Activated naive CD4-positive, alpha-beta T cell treated with anti-CD3 and anti-CD28 coated beads for 36 hours (primary cell): ENCODE measurements around the gene CD38. TPM values are rescaled to one million over a fixed set of nuclear protein-coding genes. Genes with fewer than 3 reads are reported as not detected.
"Not testable (repeated sequence)": the region's sequence is repeated elsewhere in the genome, so short reads cannot be mapped to it uniquely, and the experiment has no call there.

Source experiments
- CTCF ChIA-PET: fragments of 350-600 bp; sonication (Branson Sonifier 250); formaldehyde crosslinking; loops from one replicate; lab custom pipeline; 2021; ENCODE audit warnings: antibody characterized with exemption; lab: Charles Lee
- DNase-seq: peaks from one replicate; pipeline ENCODE4 v3.0.0-alpha.2; 2020
- H3K27ac Mint-ChIP-seq: one replicate; pipeline ENCODE4 v1.8.0; 2021; ENCODE audit warnings: mild to moderate bottlenecking, mixed read lengths
- H3K27me3 Mint-ChIP-seq: one replicate; pipeline ENCODE4 v1.8.0; 2021; ENCODE audit warnings: low read depth, mixed read lengths
- H3K36me3 Mint-ChIP-seq: one replicate; pipeline ENCODE4 v1.8.0; 2021; ENCODE audit warnings: low read depth, mixed read lengths
- H3K4me1 Mint-ChIP-seq: one replicate; pipeline ENCODE4 v1.8.0; 2021; ENCODE audit warnings: low read depth, mixed read lengths
- H3K4me3 Mint-ChIP-seq: one replicate; pipeline ENCODE4 v1.8.0; 2021; ENCODE audit warnings: mild to moderate bottlenecking, moderate library complexity, mixed read lengths
- H3K9me3 Mint-ChIP-seq: one replicate; pipeline ENCODE4 v1.8.0; 2021; ENCODE audit warnings: mixed read lengths
- intact Hi-C: fragments of 100-400 bp; cut with micrococcal nuclease; formaldehyde crosslinking; loops from one replicate; pipeline ENCODE4 v1.15.1; 2023
- total RNA-seq, 2 experiments: library from RNA; stranded (reverse); gene quantifications; one replicate each; pipeline ENCODE4 v1.2.3, GENCODE V29; 2021

The CD38 gene
- total RNA-seq: 10 to 100 TPM; 18.5 to 20.0 TPM

- Mint-ChIP-seq H3K27ac (peak within 1 kb of the TSS; percentile 88), H3K9me3 (no peaks in the 10 kb centered on the region), H3K27me3 (peaks cover 6% of the 10 kb centered on the region), H3K4me3 (peak within 1 kb of the TSS; percentile 87), H3K4me1 (peaks cover 63% of the 10 kb centered on the region), H3K36me3 (peaks cover 30% of the 10 kb centered on the region)
- intact Hi-C loops: loop anchor here (1.0 to 10.0 kb wide), 10 partner anchors 7 to 994 kb away; partner anchors contain the start of genes BST1, FAM200B and FBXL5
- CTCF ChIA-PET: interaction anchor here (0.6 to 2.8 kb wide), 9 partner anchors 8 to 453 kb away, joined by 3 to 30 read pairs (median 4); no protein-coding TSS in a partner anchor
- peak; percentile 71 for DNase-seq
Observed at GRCh38 chr4:15778289-15779241, at the start of gene CD38. Gene CD38, plus strand, starts transcription at chr4:15778328. Its CDS starts 87 bp downstream, at chr4:15778415.

GRCh38 chr4:15729910-15730533 lies 48.1 kb upstream of the CD38 start:
- Mint-ChIP-seq H3K4me1 (peaks cover 13% of the 10 kb centered on the region), H3K27ac (no peak overlapping the region), H3K36me3 (no peaks in the 10 kb centered on the region), H3K9me3 (no peaks in the 10 kb centered on the region), H3K4me3 (no peak overlapping the region), H3K27me3 (no peaks in the 10 kb centered on the region)
- intact Hi-C loops: loop anchor here (1.0 to 2.0 kb wide), 7 partner anchors 26 to 271 kb away; no protein-coding TSS in a partner anchor
- CTCF ChIA-PET: interaction anchor here (0.8 to 3.3 kb wide), 9 partner anchors 15 to 271 kb away, joined by 3 to 16 read pairs (median 4); no protein-coding TSS in a partner anchor
- DNase-seq: peak; percentile 54

GRCh38 chr4:15733061-15733460 lies 45.1 kb upstream of the CD38 start:
- H3K27me3 Mint-ChIP-seq, H3K27ac Mint-ChIP-seq, DNase-seq, H3K4me3 Mint-ChIP-seq, intact Hi-C loops, H3K36me3 Mint-ChIP-seq, H3K9me3 Mint-ChIP-seq: not testable (repeated sequence)
- CTCF ChIA-PET: interaction anchor here (0.9 to 3.3 kb wide), 8 partner anchors 24 to 269 kb away, joined by 3 to 13 read pairs (median 5); no protein-coding TSS in a partner anchor
- H3K4me1 Mint-ChIP-seq: peaks cover 25% of the 10 kb centered on the region

- intact Hi-C loops: no loop called here
- H3K4me1 Mint-ChIP-seq: peaks cover 44% of the 10 kb centered on the region
- DNase-seq: no peak
- no peak overlapping the region for H3K27ac Mint-ChIP-seq
- H3K36me3 Mint-ChIP-seq: peaks cover 2% of the 10 kb centered on the region
- peaks cover 4% of the 10 kb centered on the region for H3K9me3 Mint-ChIP-seq
- CTCF ChIA-PET: no interaction called here
- no peak overlapping the region for H3K4me3 Mint-ChIP-seq
- H3K27me3 Mint-ChIP-seq: no peaks in the 10 kb centered on the region
Observed at GRCh38 chr4:15735536-15735935, 42.6 kb upstream of the CD38 start.

- Mint-ChIP-seq H3K27me3 (no peaks in the 10 kb centered on the region), H3K9me3 (peaks cover 12% of the 10 kb centered on the region), H3K4me1 (peaks cover 44% of the 10 kb centered on the region), H3K27ac (no peak overlapping the region), H3K4me3 (no peak overlapping the region), H3K36me3 (peaks cover 2% of the 10 kb centered on the region)
- CTCF ChIA-PET: interaction anchor here (0.7 to 4.0 kb wide), 5 partner anchors 20 to 462 kb away, joined by 3 to 35 read pairs (median 6); no protein-coding TSS in a partner anchor
- DNase-seq: no peak
- intact Hi-C loops: no loop called here
Observed at GRCh38 chr4:15736514-15737050, 41.5 kb upstream of the CD38 start.

GRCh38 chr4:15737255-15737654 lies 40.9 kb upstream of the CD38 start:
- Mint-ChIP-seq H3K4me3 (no peak overlapping the region), H3K27me3 (no peaks in the 10 kb centered on the region), H3K4me1 (peaks cover 44% of the 10 kb centered on the region), H3K27ac (no peak overlapping the region), H3K9me3 (peaks cover 19% of the 10 kb centered on the region), H3K36me3 (peaks cover 3% of the 10 kb centered on the region)
- intact Hi-C loops: no loop called here
- CTCF ChIA-PET: interaction anchor here (0.7 to 4.0 kb wide), 6 partner anchors 19 to 462 kb away, joined by 3 to 35 read pairs (median 5); no protein-coding TSS in a partner anchor
- DNase-seq: peak; percentile 34

- H3K9me3 Mint-ChIP-seq: peaks cover 32% of the 10 kb centered on the region
- H3K4me1 Mint-ChIP-seq: peaks cover 44% of the 10 kb centered on the region
- CTCF ChIA-PET: interaction anchor here (0.7 to 4.0 kb wide), 10 partner anchors 10 to 263 kb away, joined by 3 to 35 read pairs (median 5); no protein-coding TSS in a partner anchor
- peak; percentile 25 for DNase-seq
- intact Hi-C loops: loop anchor here (1.0 to 2.0 kb wide), 4 partner anchors 17 to 56 kb away; partner anchors contain the start of gene CD38
- H3K4me3 Mint-ChIP-seq: no peak overlapping the region
- H3K27me3 Mint-ChIP-seq: no peaks in the 10 kb centered on the region
- peaks cover 11% of the 10 kb centered on the region for H3K36me3 Mint-ChIP-seq
- H3K27ac Mint-ChIP-seq: no peak overlapping the region
Observed at GRCh38 chr4:15738877-15739276, 39.3 kb upstream of the CD38 start.

- peaks cover 36% of the 10 kb centered on the region for H3K9me3 Mint-ChIP-seq
- CTCF ChIA-PET: interaction anchor here (0.7 to 2.4 kb wide), 4 partner anchors 16 to 215 kb away, joined by 3 to 6 read pairs (median 4); no protein-coding TSS in a partner anchor
- H3K4me1 Mint-ChIP-seq: peaks cover 35% of the 10 kb centered on the region
- no peak for DNase-seq
- no peaks in the 10 kb centered on the region for H3K27me3 Mint-ChIP-seq
- H3K4me3 Mint-ChIP-seq: no peak overlapping the region
- no peak overlapping the region for H3K27ac Mint-ChIP-seq
- peaks cover 11% of the 10 kb centered on the region for H3K36me3 Mint-ChIP-seq
- intact Hi-C loops: no loop called here
Observed at GRCh38 chr4:15740764-15741404, 37.2 kb upstream of the CD38 start.

- Mint-ChIP-seq H3K27ac (no peak overlapping the region), H3K4me1 (peaks cover 40% of the 10 kb centered on the region), H3K9me3 (peaks cover 40% of the 10 kb centered on the region), H3K27me3 (no peaks in the 10 kb centered on the region), H3K4me3 (no peak overlapping the region), H3K36me3 (peaks cover 13% of the 10 kb centered on the region)
- CTCF ChIA-PET: interaction anchor here (1.1 to 1.4 kb wide), 2 partner anchors 14 to 15 kb away, joined by 4 read pairs; no protein-coding TSS in a partner anchor
- no peak for DNase-seq
- intact Hi-C loops: no loop called here
Observed at GRCh38 chr4:15742083-15742582, 36.0 kb upstream of the CD38 start.

GRCh38 chr4:15742637-15743036 lies 35.5 kb upstream of the CD38 start:
- H3K4me3 Mint-ChIP-seq: no peak overlapping the region
- H3K36me3 Mint-ChIP-seq: peaks cover 13% of the 10 kb centered on the region
- no peak for DNase-seq
- intact Hi-C loops: no loop called here
- H3K9me3 Mint-ChIP-seq: peaks cover 40% of the 10 kb centered on the region
- H3K27me3 Mint-ChIP-seq: no peaks in the 10 kb centered on the region
- CTCF ChIA-PET: interaction anchor here (1.2 to 1.4 kb wide), 2 partner anchors 10 to 14 kb away, joined by 4 to 5 read pairs; no protein-coding TSS in a partner anchor
- H3K27ac Mint-ChIP-seq: no peak overlapping the region
- peaks cover 35% of the 10 kb centered on the region for H3K4me1 Mint-ChIP-seq

- peaks cover 13% of the 10 kb centered on the region for H3K36me3 Mint-ChIP-seq
- H3K27me3 Mint-ChIP-seq: no peaks in the 10 kb centered on the region
- CTCF ChIA-PET: interaction anchor here (0.6 to 1.2 kb wide), 2 partner anchors 8 to 44 kb away, joined by 3 to 5 read pairs; no protein-coding TSS in a partner anchor
- intact Hi-C loops: no loop called here
- H3K4me3 Mint-ChIP-seq: no peak overlapping the region
- no peak for DNase-seq
- no peak overlapping the region for H3K27ac Mint-ChIP-seq
- H3K9me3 Mint-ChIP-seq: peaks cover 40% of the 10 kb centered on the region
- peaks cover 20% of the 10 kb centered on the region for H3K4me1 Mint-ChIP-seq
Observed at GRCh38 chr4:15744016-15744545, 34.0 kb upstream of the CD38 start.
